Nephron (organoid): ENCODE measurements around the gene SMOC2.

Experiments
- H3K27ac Mint-ChIP-seq, 3 experiments: 2 replicates each; pipeline ENCODE4 v1.8.0; 2020; ENCODE audit warnings: mixed read lengths in 3 of 3, mild to moderate bottlenecking in 2 of 3, moderate library complexity in 1 of 3
- H3K27me3 Mint-ChIP-seq: 2 replicates; pipeline ENCODE4 v1.8.0; 2021; ENCODE audit warnings: low read depth, mild to moderate bottlenecking, moderate library complexity, mixed read lengths
- H3K36me3 Mint-ChIP-seq: 2 replicates; pipeline ENCODE4 v1.8.0; 2020; ENCODE audit warnings: low read depth, mixed read lengths
- H3K4me1 Mint-ChIP-seq: 2 replicates; pipeline ENCODE4 v1.8.0; 2020; ENCODE audit warnings: mixed read lengths
- H3K4me3 Mint-ChIP-seq, 3 experiments: 2 replicates each; pipeline ENCODE4 v1.8.0; 2020; ENCODE audit warnings: mild to moderate bottlenecking in 3 of 3, mixed read lengths in 3 of 3, moderate library complexity in 2 of 3
- H3K9me3 Mint-ChIP-seq: 2 replicates; pipeline ENCODE4 v1.8.0; 2020; ENCODE audit warnings: mixed read lengths
- TF ChIP-seq, protein P1 (sequence below), 3 experiments: fragments of 200-600 bp; sonication (generic); IDR thresholded peaks; one replicate each; pipeline ENCODE4 v1.5.0; 2021; ENCODE audit warnings: antibody characterized with exemption in 3 of 3; ENCODE audit not compliant: unreplicated experiment in 3 of 3

SMOC2 gene

GRCh38 chr6:168574699-168575195 lies 133.8 kb downstream of the SMOC2 start:
- Mint-ChIP-seq H3K4me1 (peaks cover 42% of the 10 kb centered on the region), H3K27me3 (no peaks in the 10 kb centered on the region), H3K27ac (peak overlapping the region; percentile 90 to 95 (median 93)), H3K36me3 (no peaks in the 10 kb centered on the region), H3K4me3 (peak overlapping the region in 2 of 3 experiments; percentile 11 to 44), H3K9me3 (no peaks in the 10 kb centered on the region)
- TF ChIP-seq, protein P1, sequence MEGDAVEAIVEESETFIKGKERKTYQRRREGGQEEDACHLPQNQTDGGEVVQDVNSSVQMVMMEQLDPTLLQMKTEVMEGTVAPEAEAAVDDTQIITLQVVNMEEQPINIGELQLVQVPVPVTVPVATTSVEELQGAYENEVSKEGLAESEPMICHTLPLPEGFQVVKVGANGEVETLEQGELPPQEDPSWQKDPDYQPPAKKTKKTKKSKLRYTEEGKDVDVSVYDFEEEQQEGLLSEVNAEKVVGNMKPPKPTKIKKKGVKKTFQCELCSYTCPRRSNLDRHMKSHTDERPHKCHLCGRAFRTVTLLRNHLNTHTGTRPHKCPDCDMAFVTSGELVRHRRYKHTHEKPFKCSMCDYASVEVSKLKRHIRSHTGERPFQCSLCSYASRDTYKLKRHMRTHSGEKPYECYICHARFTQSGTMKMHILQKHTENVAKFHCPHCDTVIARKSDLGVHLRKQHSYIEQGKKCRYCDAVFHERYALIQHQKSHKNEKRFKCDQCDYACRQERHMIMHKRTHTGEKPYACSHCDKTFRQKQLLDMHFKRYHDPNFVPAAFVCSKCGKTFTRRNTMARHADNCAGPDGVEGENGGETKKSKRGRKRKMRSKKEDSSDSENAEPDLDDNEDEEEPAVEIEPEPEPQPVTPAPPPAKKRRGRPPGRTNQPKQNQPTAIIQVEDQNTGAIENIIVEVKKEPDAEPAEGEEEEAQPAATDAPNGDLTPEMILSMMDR (IDR thresholded peaks at IDR 0.05; ENCODE audit: unreplicated experiment in 3 of 3) = no peak

GRCh38 chr6:168575346-168576098 lies 134.5 kb downstream of the SMOC2 start:
- TF ChIP-seq, protein P1 (IDR thresholded peaks at IDR 0.05; ENCODE audit: unreplicated experiment in 3 of 3) = no peak
- Mint-ChIP-seq H3K27ac (peak overlapping the region; percentile 90 to 95 (median 93)), H3K27me3 (no peaks in the 10 kb centered on the region), H3K36me3 (no peaks in the 10 kb centered on the region), H3K4me1 (peaks cover 37% of the 10 kb centered on the region), H3K4me3 (peak overlapping the region in 1 of 3 experiments; percentile 44), H3K9me3 (no peaks in the 10 kb centered on the region)

DNA sequence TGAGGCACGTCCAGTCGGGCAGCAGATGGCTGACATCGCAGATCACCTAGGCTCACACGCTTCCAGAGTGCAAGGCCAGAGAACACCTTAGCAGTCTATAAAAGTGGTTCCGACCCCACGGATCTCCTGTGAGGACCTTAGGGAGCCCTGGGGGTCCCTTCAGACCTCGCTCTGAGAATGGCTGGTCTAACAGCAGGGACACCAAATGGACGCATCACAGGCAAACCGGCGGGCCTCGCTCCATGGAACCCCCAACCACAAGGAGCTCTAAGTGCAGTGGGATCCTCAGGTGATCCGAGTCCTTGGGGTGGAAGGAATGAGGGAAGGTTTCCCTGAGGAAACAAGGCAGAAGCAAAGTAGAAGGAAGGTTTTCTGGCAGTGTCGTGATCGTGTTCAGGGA lies 135.4 kb downstream of the SMOC2 start:
- TF ChIP-seq, protein P1 (IDR thresholded peaks at IDR 0.05; ENCODE audit: unreplicated experiment in 3 of 3) = no peak
- no peaks in the 10 kb centered on the region for H3K36me3 Mint-ChIP-seq
- H3K27ac Mint-ChIP-seq = no peak overlapping the region
- no peaks in the 10 kb centered on the region for H3K9me3 Mint-ChIP-seq
- H3K27me3 Mint-ChIP-seq = no peaks in the 10 kb centered on the region
- H3K4me1 Mint-ChIP-seq = peaks cover 32% of the 10 kb centered on the region
- H3K4me3 Mint-ChIP-seq = no peak overlapping the region

GRCh38 chr6:168577496-168577895 lies 136.5 kb downstream of the SMOC2 start:
- Mint-ChIP-seq H3K4me1 (peaks cover 40% of the 10 kb centered on the region), H3K36me3 (no peaks in the 10 kb centered on the region), H3K27me3 (peaks cover 4% of the 10 kb centered on the region), H3K4me3 (no peak overlapping the region), H3K9me3 (no peaks in the 10 kb centered on the region), H3K27ac (peak overlapping the region in 1 of 3 experiments; percentile 7)
- TF ChIP-seq, protein P1 (IDR thresholded peaks at IDR 0.05; ENCODE audit: unreplicated experiment in 3 of 3) = no peak

GRCh38 chr6:168578036-168578435 lies 137.1 kb downstream of the SMOC2 start:
- Mint-ChIP-seq H3K9me3 (no peaks in the 10 kb centered on the region), H3K27me3 (peaks cover 4% of the 10 kb centered on the region), H3K27ac (no peak overlapping the region), H3K4me1 (peaks cover 40% of the 10 kb centered on the region), H3K4me3 (no peak overlapping the region), H3K36me3 (no peaks in the 10 kb centered on the region)
- TF ChIP-seq, protein P1 (IDR thresholded peaks at IDR 0.05; ENCODE audit: unreplicated experiment in 3 of 3) = no peak

DNA sequence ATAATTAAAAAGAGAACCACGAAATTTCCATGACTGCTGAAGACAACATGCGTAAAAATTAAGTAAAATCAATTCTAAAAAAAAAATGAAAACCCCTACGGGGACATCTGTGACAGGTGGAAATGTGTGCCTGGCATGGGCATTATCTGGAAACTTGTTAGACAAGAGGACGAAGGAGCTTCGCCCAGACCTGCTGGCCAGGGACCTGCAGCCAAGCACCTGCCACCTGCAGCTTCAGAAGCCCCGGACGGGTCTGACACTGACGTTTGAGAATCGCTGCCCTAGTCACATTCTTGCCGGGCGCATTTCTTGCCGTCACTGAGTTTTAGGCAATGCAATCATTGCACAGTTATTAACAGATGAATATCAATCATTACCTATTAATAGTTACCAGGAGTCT lies 140.3 kb downstream of the SMOC2 start:
- Mint-ChIP-seq H3K4me1 (peaks cover 29% of the 10 kb centered on the region), H3K36me3 (no peaks in the 10 kb centered on the region), H3K4me3 (no peak overlapping the region), H3K9me3 (no peaks in the 10 kb centered on the region), H3K27me3 (peaks cover 4% of the 10 kb centered on the region), H3K27ac (no peak overlapping the region)
- TF ChIP-seq, protein P1 (IDR thresholded peaks at IDR 0.05; ENCODE audit: unreplicated experiment in 3 of 3) = no peak
